Esophagus (tissue), 2 donors: Measurements from ENCODE around the gene BEAN1. TPM values are rescaled to one million over a fixed set of nuclear protein-coding genes. Genes with fewer than 3 reads are reported as not detected.
"Not testable (repeated sequence)": the region's sequence is repeated elsewhere in the genome, so short reads cannot be mapped to it uniquely, and the experiment has no call there.

ENCODE experiments used
- H3K27ac ChIP-seq, 2 donors: one replicate each; pipeline ENCODE4 v1.5.1; 2013; ENCODE audit warnings: low read depth in 2 of 2, mild to moderate bottlenecking in 2 of 2, inconsistent platforms in 1 of 2, low read length in 1 of 2, moderate library complexity in 1 of 2
- H3K27me3 ChIP-seq, 2 donors: one replicate each; pipeline ENCODE4 v1.6.1; 2013; ENCODE audit warnings: low read length in 2 of 2, control low read depth in 1 of 2, mild to moderate bottlenecking in 1 of 2; ENCODE audit not compliant: insufficient read depth in 2 of 2, control insufficient read depth in 1 of 2
- H3K36me3 ChIP-seq, 2 donors: one replicate each; pipeline ENCODE4 v1.6.1; 2013; ENCODE audit warnings: low read length in 1 of 2; ENCODE audit not compliant: control insufficient read depth in 2 of 2, insufficient read depth in 2 of 2
- H3K4me1 ChIP-seq, 2 donors: one replicate each; pipeline ENCODE4 v1.6.1; 2013; ENCODE audit warnings: low read length in 1 of 2; ENCODE audit not compliant: control insufficient read depth in 2 of 2, insufficient read depth in 2 of 2
- H3K4me3 ChIP-seq, 2 donors: one replicate each; pipeline ENCODE4 v1.5.1; 2013; ENCODE audit warnings: low read length in 2 of 2, mild to moderate bottlenecking in 2 of 2, low read depth in 1 of 2, moderate library complexity in 1 of 2
- H3K9me3 ChIP-seq, 2 donors: one replicate each; pipeline ENCODE4 v1.6.1; 2013; ENCODE audit warnings: mild to moderate bottlenecking in 2 of 2, low read depth in 1 of 2, low read length in 1 of 2, moderate library complexity in 1 of 2; ENCODE audit not compliant: control insufficient read depth in 2 of 2, insufficient read depth in 1 of 2
- WGBS, 2 donors: extraction: QIAGEN DNeasy Blood & Tissue Kit; methylation state at CpG; one replicate each; pipeline ENCODE4 v1.1.7; 2013; 5-methylcytosine and 5-hydroxymethylcytosine counted together
- polyA plus RNA-seq, 2 donors: library from polyadenylated mRNA; stranded (reverse); fragments of 200-250 nt; gene quantifications; one replicate each; pipeline ENCODE4 v1.2.3, GENCODE V29; 2013
- donor health status: healthy with polysubstance abuse.
- donor health status: Bipolar disorder and iron deficiency.

Gene BEAN1
- polyA plus RNA-seq, 2 donors: 0.40 to 0.73 TPM

DNA sequence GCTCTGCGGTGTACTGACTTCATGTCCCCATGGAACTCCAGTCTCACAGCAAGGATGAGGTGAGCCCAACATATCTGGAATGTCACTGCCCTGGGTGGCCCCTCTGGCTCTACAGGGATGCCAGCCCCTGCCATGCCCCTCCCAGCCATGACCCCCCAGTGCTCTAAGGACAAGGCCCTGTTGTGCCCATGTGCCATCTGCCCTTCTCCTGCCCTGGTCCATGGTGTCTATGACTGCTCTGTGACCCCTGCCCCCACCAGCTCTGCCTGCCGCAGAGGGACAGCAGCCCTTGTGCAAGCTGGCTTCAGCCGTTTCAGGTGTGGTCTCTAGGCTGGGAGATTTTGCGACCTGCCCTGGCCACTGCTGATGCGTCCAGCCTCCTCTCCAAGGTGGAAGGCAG, 82.5 kb downstream of the BEAN1 start:
- Histone ChIP-seq H3K4me1 (peaks cover 2 to 23% of the 10 kb centered on the region in 2 donors), H3K4me3 (no peak overlapping the region), H3K9me3 (no peaks in the 10 kb centered on the region), H3K27ac (peak overlapping the region in 1 of 2 donors; percentile 11), H3K36me3 (no peaks in the 10 kb centered on the region), H3K27me3 (no peaks in the 10 kb centered on the region)
- WGBS, 2 donors: 92 to 94% methylated on average over 5 of the region's 5 CpGs

- no peaks in the 10 kb centered on the region for H3K9me3 ChIP-seq
- H3K4me1 ChIP-seq: peaks cover 2 to 26% of the 10 kb centered on the region in 2 donors
- WGBS, 2 donors: 57% methylated on average over 5 of the region's 5 CpGs
These were observed 83.2 kb downstream of the BEAN1 start for GRCh38 chr16:66510298-66510697.

DNA sequence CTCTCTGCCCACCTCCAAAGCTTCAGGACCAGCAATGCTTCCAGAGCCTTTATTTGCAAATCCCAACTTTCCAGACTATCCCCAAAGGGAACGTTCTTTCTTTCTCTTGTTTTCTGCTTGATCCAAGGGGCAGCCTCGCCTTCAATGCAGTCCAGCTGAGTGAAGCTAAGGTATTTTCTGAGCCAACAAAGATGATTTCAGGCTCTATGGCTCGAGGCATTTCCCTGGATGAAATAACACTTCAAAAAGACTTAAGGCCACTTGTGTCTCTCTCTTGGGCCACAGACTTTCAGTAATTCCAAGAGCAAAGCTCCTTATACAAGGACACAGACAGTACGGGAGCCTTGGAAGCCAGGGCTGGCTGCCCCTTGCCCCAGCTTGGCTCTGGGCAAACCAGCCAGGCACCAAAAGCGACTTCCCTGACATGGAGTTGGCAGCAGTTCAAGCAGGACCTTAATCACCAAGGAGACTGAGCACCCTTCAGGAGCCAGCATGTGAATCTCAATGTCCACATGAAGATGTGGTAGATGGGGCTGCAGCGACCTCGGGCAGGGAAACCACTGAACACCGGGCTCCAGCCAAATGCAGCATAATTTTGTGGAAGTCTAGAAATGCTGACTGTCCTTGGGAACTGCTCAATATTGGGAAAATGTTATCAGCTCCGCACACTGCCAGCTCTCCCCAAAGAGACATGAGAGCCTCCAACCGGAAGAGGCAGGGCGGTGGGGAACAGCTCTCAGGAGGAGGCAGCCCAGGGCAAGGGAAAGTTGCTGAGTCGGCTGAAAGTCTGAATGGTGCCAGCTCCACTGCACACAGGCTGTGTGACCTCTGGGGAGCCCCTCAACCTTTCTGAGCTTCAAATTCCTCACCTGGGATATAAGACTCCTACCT, 83.9 kb downstream of the BEAN1 start:
- H3K27me3 ChIP-seq: no peaks in the 10 kb centered on the region
- peak overlapping the region; percentile 79 to 87 for H3K27ac ChIP-seq
- H3K4me1 ChIP-seq: peaks cover 4 to 31% of the 10 kb centered on the region in 2 donors
- H3K4me3 ChIP-seq: no peak overlapping the region
- H3K9me3 ChIP-seq: no peaks in the 10 kb centered on the region
- H3K36me3 ChIP-seq: no peaks in the 10 kb centered on the region
- WGBS, 2 donors: 49 to 50% methylated on average over 12 of the region's 12 CpGs

More at GRCh38 chr16:66510298-66510697, 83.2 kb downstream of the BEAN1 start:
- H3K4me3 ChIP-seq: no peak overlapping the region
- H3K27ac ChIP-seq: peak overlapping the region; percentile 63 to 79
- H3K36me3 ChIP-seq: no peaks in the 10 kb centered on the region
- no peaks in the 10 kb centered on the region for H3K27me3 ChIP-seq

DNA sequence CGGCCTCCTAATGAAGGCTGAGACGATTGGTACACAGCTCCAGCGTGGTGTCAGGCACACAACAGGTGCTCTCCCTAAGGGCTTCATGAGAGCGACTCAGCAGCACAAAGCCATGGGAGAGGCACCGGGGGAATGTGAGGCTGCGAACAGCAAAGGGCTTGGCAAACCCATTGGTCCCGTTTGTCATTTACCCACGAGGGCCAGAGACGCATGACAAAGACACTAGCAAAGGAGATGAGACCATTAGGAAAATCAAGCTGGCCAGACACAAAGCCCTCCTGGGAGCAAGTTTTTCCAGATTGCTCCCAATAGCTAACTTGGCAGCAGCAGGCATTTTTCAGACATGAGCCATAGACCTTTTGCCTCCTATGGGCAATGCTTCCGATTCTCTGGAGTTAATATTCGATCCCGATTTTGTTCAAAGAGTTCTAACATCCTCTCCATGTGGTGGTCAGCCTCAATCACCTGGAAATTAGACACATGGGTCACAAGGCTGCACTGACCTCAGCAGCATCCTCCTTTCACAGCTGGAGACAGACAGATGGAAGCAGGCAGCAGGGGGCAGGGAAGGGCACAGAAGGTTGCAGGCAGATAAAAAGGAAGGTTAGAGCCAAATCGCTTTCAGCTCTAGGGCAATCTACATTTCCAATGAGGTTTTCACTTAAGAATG, 84.6 kb downstream of the BEAN1 start:
- 29 to 50% methylated on average over 13 of the region's 13 CpGs for WGBS, 2 donors
- Histone ChIP-seq H3K9me3 (no peaks in the 10 kb centered on the region), H3K27me3 (no peaks in the 10 kb centered on the region), H3K36me3 (no peaks in the 10 kb centered on the region), H3K4me3 (no peak overlapping the region), H3K4me1 (peaks cover 4 to 37% of the 10 kb centered on the region in 2 donors), H3K27ac (peak overlapping the region; percentile 79 to 87)

DNA sequence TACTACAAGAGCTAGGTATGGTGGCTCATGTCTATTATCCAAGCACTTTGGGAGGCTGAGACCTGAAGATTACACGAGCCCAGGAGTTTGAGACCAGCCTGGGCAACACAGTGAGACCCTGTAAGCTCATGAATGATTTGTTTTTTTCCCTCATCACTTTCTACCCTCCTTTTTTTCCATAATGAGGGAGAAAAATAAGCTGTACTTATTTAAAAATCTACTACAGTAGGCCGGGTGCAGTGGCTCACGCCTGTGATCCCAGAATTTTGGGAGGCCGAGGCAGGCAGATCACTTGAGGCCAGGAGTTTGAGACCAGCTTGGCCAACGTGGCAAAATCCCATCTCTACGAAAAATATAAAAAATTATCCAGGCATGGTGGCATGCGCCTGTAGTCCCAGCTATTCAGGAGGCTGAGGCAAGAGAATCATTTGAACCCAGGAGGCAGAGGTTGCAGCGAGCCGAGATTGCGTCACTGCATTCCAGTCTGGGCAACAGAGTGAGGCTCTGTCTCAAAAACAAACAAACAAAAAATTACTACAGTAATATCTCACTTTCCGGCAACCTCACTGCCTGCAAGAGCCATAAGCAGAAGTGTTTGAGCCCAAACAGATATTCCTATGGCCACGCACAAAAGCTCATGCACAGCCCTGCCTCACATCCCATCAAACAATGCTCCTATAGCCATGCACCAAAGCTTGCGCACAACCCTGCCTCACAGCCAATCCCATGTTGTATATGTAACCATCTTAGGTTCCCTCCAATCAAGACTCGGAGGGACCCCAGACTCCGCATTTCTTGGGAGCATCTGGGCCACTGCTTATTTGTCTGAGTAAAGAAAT, 85.4 kb downstream of the BEAN1 start:
- H3K36me3 ChIP-seq: no peaks in the 10 kb centered on the region
- H3K27me3 ChIP-seq: no peaks in the 10 kb centered on the region
- H3K4me3 ChIP-seq: no peak overlapping the region
- WGBS, 2 donors: 77 to 82% methylated on average over 15 of the region's 15 CpGs
- peaks cover 7 to 42% of the 10 kb centered on the region in 2 donors for H3K4me1 ChIP-seq
- H3K9me3 ChIP-seq: no peaks in the 10 kb centered on the region
- peak overlapping the region; percentile 79 to 87 for H3K27ac ChIP-seq

- Histone ChIP-seq H3K9me3 (no peaks in the 10 kb centered on the region), H3K27ac (peak overlapping the region; percentile 79 to 82), H3K36me3 (no peaks in the 10 kb centered on the region), H3K4me1 (peaks cover 10 to 47% of the 10 kb centered on the region in 2 donors), H3K4me3 (no peak overlapping the region), H3K27me3 (no peaks in the 10 kb centered on the region)
- 62 to 68% methylated on average over 8 of the region's 8 CpGs for WGBS, 2 donors
These were observed 86.1 kb downstream of the BEAN1 start for GRCh38 chr16:66513111-66513723.

DNA sequence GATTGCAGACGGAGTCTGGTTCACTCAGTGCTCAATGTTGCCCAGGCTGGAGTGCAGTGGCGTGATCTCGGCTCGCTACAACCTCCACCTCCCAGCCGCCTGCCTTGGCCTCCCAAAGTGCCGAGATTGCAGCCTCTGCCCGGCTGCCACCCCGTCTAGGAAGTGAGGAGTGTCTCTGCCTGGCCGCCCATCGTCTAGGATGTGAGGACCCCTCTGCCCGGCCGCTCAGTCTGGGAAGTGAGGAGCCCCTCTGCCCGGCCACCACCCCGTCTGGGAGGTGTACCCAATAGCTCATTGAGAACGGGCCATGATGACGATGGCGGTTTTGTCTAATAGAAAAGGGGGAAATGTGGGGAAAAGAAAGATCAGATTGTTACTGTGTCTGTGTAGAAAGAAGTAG, 87.3 kb downstream of the BEAN1 start:
- H3K27me3 ChIP-seq: not testable (repeated sequence)
- 96 to 99% methylated on average over 10 to 12 of the region's 17 CpGs for WGBS, 2 donors
- peaks cover 10 to 41% of the 10 kb centered on the region in 2 donors for H3K4me1 ChIP-seq

GRCh38 chr16:66514980-66515595, 88.0 kb downstream of the BEAN1 start:
- H3K4me3 ChIP-seq: not testable (repeated sequence)

More for the DNA sequence above, 87.3 kb downstream of the BEAN1 start:
- H3K36me3 ChIP-seq, H3K9me3 ChIP-seq, H3K27ac ChIP-seq, H3K4me3 ChIP-seq: not testable (repeated sequence)

More at GRCh38 chr16:66514980-66515595, 88.0 kb downstream of the BEAN1 start:
- Histone ChIP-seq H3K27ac (peak overlapping the region in 1 of 2 donors; percentile 99), H3K4me1 (peaks cover 10 to 43% of the 10 kb centered on the region in 2 donors)
- not testable (repeated sequence) for H3K9me3 ChIP-seq, H3K36me3 ChIP-seq, H3K27me3 ChIP-seq
- 90 to 95% methylated on average over 9 to 10 of the region's 10 CpGs for WGBS, 2 donors
